ENCODE data around the gene TRABD2B. TPM values are rescaled to one million over a fixed set of nuclear protein-coding genes. Genes with fewer than 3 reads are reported as not detected.

Gene TRABD2B
- total RNA-seq, 1 donor from 2014 or later: 0.89 TPM

DNA sequence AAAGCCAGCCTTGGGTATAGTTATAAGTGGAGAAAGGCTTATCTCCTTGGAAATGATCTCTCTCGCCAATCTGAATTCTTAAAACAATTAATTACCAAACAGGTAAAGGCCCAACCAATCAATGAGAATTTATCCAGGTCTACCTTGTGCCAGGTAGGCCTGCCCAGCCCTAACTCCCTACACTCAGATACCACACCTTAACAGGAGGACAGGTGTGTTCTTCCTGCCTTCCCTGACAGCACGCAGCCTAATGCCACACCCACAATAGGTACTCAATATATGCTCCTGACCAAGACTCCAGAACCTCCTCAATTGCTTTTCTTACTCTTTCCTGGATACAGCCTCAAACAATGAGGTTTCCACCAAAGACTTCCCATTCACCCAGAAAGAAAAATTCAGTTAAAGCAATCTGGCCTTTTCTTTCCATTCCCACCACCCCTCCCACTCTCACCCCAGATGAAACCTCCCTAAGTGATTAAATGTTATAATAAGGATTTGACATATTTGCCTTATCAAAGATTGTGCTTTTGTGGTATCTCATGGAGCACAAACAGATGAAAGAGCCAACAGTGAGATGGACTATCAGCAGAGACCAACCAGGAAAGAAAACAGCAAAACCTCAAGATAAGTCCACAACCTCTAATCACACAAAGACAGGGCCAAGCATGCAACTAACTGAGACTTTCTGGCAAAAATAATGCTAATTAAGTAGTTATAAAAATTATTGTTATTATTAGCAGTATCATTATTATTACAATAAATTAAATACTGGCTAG, 25.6 kb downstream of the TRABD2B start:
- H3K4me1 Mint-ChIP-seq (ENCODE audit: low read depth, unreplicated experiment): peaks cover 5% of the 10 kb centered on the region
- Histone ChIP-seq H3K27ac (ENCODE audit: low read depth, low read length) (no peak overlapping the region), H3K27me3 (ENCODE audit: insufficient read depth, low read length) (no peaks in the 10 kb centered on the region), H3K4me2 (ENCODE audit: low read length) (no peak overlapping the region), H3K9ac (ENCODE audit: low read length) (no peak overlapping the region), H3K9me3 (ENCODE audit: insufficient read depth, low read depth, low read length) (no peaks in the 10 kb centered on the region), H4K20me1 (ENCODE audit: insufficient read depth, low read length) (no peaks in the 10 kb centered on the region), H3K4me1 (ENCODE audit: insufficient read depth, low read length) (no peaks in the 10 kb centered on the region), H3K4me3 (ENCODE audit: insufficient read depth, low read depth, low read length) (no peak overlapping the region), H2AFZ (ENCODE audit: low read depth, low read length) (no peak overlapping the region), H3K36me3 (ENCODE audit: insufficient read depth, low read length) (no peaks in the 10 kb centered on the region), H3K79me2 (ENCODE audit: insufficient read depth, low read length) (no peaks in the 10 kb centered on the region)
- DNase-seq (ENCODE audit: low read depth): no peak
- TF ChIP-seq EZH2 (IDR thresholded peaks at IDR 0.05; ENCODE audit: insufficient read depth, low read length) (no peak), CTCF (IDR thresholded peaks at IDR 0.05; ENCODE audit: insufficient read depth, low read depth, low read length) (no peak)
- FAIRE-seq: no peak
- no peak overlapping the region for H3K4me3 Mint-ChIP-seq (ENCODE audit: unreplicated experiment)
- no peak overlapping the region for H3K27ac Mint-ChIP-seq (ENCODE audit: unreplicated experiment)
- peaks cover 9% of the 10 kb centered on the region for H3K27me3 Mint-ChIP-seq (ENCODE audit: low read depth, unreplicated experiment)
- H3K9me3 Mint-ChIP-seq (ENCODE audit: unreplicated experiment): peaks cover 2% of the 10 kb centered on the region
- peaks cover 2% of the 10 kb centered on the region for H3K36me3 Mint-ChIP-seq (ENCODE audit: low read depth, unreplicated experiment)

DNA sequence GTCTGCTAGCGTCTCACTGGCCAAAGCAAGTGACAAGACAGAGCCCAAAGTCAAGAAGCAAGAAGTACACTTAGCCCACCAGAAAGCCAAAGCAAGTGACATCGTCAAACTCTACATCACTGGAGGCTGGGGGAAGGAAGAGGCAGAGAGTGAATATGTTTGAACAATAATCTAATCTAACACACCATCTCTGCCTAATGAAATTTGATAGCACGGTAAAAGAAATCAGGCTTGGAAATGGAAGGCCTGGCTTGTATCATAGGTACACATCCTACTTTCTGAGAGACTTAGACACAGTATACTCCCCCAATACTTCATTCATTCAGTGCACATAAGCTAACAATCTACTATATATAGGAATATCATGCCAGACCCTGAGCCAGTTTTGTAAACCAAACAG, 26.3 kb downstream of the TRABD2B start:
- TF ChIP-seq CTCF (IDR thresholded peaks at IDR 0.05; ENCODE audit: insufficient read depth, low read depth, low read length) (no peak), EZH2 (IDR thresholded peaks at IDR 0.05; ENCODE audit: insufficient read depth, low read length) (no peak)
- H3K4me3 ChIP-seq (ENCODE audit: insufficient read depth, low read depth, low read length): no peak overlapping the region

DNA sequence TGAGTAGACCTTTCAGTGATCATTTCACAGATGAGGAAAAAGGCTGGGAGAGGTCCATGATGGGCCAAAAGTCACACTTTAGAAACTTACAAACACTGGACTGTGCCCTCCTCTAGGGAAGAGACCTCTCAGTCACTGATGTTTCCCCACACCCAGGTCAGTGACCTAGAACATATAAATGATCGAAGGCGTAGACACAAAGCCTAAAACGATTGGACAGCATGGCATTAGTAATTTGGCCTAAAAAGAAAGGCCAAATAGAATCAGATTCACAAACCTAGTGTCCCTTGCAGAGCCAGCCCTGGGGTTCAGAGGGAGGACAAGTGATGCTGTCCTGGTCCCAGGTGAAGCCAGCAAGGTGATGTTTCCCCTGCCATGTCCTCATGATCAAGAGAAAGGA, 27.7 kb downstream of the TRABD2B start:
- no peak for TF ChIP-seq EZH2 (IDR thresholded peaks at IDR 0.05; ENCODE audit: insufficient read depth, low read length)
- TF ChIP-seq CTCF (IDR thresholded peaks at IDR 0.05; ENCODE audit: insufficient read depth, low read depth, low read length): no peak
- H3K27ac ChIP-seq (ENCODE audit: low read depth, low read length): no peak overlapping the region
- H3K27me3 Mint-ChIP-seq (ENCODE audit: low read depth, unreplicated experiment): peaks cover 7% of the 10 kb centered on the region
- no peaks in the 10 kb centered on the region for H3K27me3 ChIP-seq (ENCODE audit: insufficient read depth, low read length)
- H3K36me3 ChIP-seq (ENCODE audit: insufficient read depth, low read length): no peaks in the 10 kb centered on the region
- no peak overlapping the region for H2AFZ ChIP-seq (ENCODE audit: low read depth, low read length)
- H3K4me1 ChIP-seq (ENCODE audit: insufficient read depth, low read length): no peaks in the 10 kb centered on the region
- H3K9ac ChIP-seq (ENCODE audit: low read length): no peak overlapping the region
- no peak overlapping the region for H3K4me3 Mint-ChIP-seq (ENCODE audit: unreplicated experiment)
- no peak overlapping the region for H3K4me3 ChIP-seq (ENCODE audit: insufficient read depth, low read depth, low read length)
- FAIRE-seq (no peak), DNase-seq (ENCODE audit: low read depth) (no peak)
- no peak overlapping the region for H3K4me2 ChIP-seq (ENCODE audit: low read length)
- H3K79me2 ChIP-seq (ENCODE audit: insufficient read depth, low read length): no peaks in the 10 kb centered on the region
- peaks cover 2% of the 10 kb centered on the region for H3K36me3 Mint-ChIP-seq (ENCODE audit: low read depth, unreplicated experiment)
- no peaks in the 10 kb centered on the region for H3K9me3 ChIP-seq (ENCODE audit: insufficient read depth, low read depth, low read length)
- H3K9me3 Mint-ChIP-seq (ENCODE audit: unreplicated experiment): peaks cover 2% of the 10 kb centered on the region
- H3K4me1 Mint-ChIP-seq (ENCODE audit: low read depth, unreplicated experiment): peaks cover 5% of the 10 kb centered on the region
- no peaks in the 10 kb centered on the region for H4K20me1 ChIP-seq (ENCODE audit: insufficient read depth, low read length)
- no peak overlapping the region for H3K27ac Mint-ChIP-seq (ENCODE audit: unreplicated experiment)

More for the DNA sequence above, 26.3 kb downstream of the TRABD2B start:
- H2AFZ ChIP-seq (ENCODE audit: low read depth, low read length): no peak overlapping the region
- H3K4me1 Mint-ChIP-seq (ENCODE audit: low read depth, unreplicated experiment): peaks cover 5% of the 10 kb centered on the region
- no peak overlapping the region for H3K27ac Mint-ChIP-seq (ENCODE audit: unreplicated experiment)
- H3K9ac ChIP-seq (ENCODE audit: low read length): no peak overlapping the region
- H3K27me3 ChIP-seq (ENCODE audit: insufficient read depth, low read length): no peaks in the 10 kb centered on the region
- H4K20me1 ChIP-seq (ENCODE audit: insufficient read depth, low read length): no peaks in the 10 kb centered on the region
- peaks cover 2% of the 10 kb centered on the region for H3K9me3 Mint-ChIP-seq (ENCODE audit: unreplicated experiment)
- FAIRE-seq: no peak
- H3K27me3 Mint-ChIP-seq (ENCODE audit: low read depth, unreplicated experiment): peaks cover 9% of the 10 kb centered on the region
- H3K9me3 ChIP-seq (ENCODE audit: insufficient read depth, low read depth, low read length): no peaks in the 10 kb centered on the region
- H3K4me3 Mint-ChIP-seq (ENCODE audit: unreplicated experiment): no peak overlapping the region
- no peak overlapping the region for H3K4me2 ChIP-seq (ENCODE audit: low read length)
- peaks cover 2% of the 10 kb centered on the region for H3K36me3 Mint-ChIP-seq (ENCODE audit: low read depth, unreplicated experiment)
- no peak for DNase-seq (ENCODE audit: low read depth)
- no peak overlapping the region for H3K27ac ChIP-seq (ENCODE audit: low read depth, low read length)
- no peaks in the 10 kb centered on the region for H3K36me3 ChIP-seq (ENCODE audit: insufficient read depth, low read length)
- no peaks in the 10 kb centered on the region for H3K79me2 ChIP-seq (ENCODE audit: insufficient read depth, low read length)
- no peaks in the 10 kb centered on the region for H3K4me1 ChIP-seq (ENCODE audit: insufficient read depth, low read length)
